OCI-LY1 (cell line): ENCODE results near the gene MAD1L1.
A peak's percentile ranks its signal among the peaks of the same experiment; 100 is the strongest.

Source experiments
- H2AFZ ChIP-seq: fragments of 200-600 bp; sonication (generic), shearing (Covaris generic); 2 replicates; pipeline ENCODE4 v1.6.0; 2014; ENCODE audit warnings: antibody characterized with exemption, mild to moderate bottlenecking, low read length
- H3F3A ChIP-seq: fragments of 200-600 bp; sonication (generic), shearing (Covaris generic); 2 replicates; pipeline ENCODE4 v1.6.0; 2014; ENCODE audit warnings: mild to moderate bottlenecking, antibody characterized with exemption, low read length, moderate library complexity; ENCODE audit not compliant: insufficient read depth
- H3K27ac ChIP-seq: fragments of 200-600 bp; sonication (generic); 2 replicates; pipeline ENCODE4 v1.5.1; 2014; ENCODE audit warnings: low read length, mixed run types, mild to moderate bottlenecking, low read depth; ENCODE audit not compliant: poor library complexity, severe bottlenecking
- H3K27me3 ChIP-seq: fragments of 200-600 bp; sonication (generic); 2 replicates; pipeline ENCODE4 v1.6.0; 2014; ENCODE audit warnings: antibody characterized with exemption, mild to moderate bottlenecking, low read length, moderate library complexity; ENCODE audit not compliant: insufficient read depth
- H3K36me3 ChIP-seq: fragments of 200-600 bp; sonication (generic); 2 replicates; pipeline ENCODE4 v1.6.1; 2014; ENCODE audit warnings: mild to moderate bottlenecking, antibody characterized with exemption, low read length, moderate library complexity, mixed read lengths; ENCODE audit not compliant: insufficient read depth
- H3K4me1 ChIP-seq: fragments of 200-600 bp; sonication (generic); 2 replicates; pipeline ENCODE4 v1.5.1; 2014; ENCODE audit warnings: mild to moderate bottlenecking, low read length, moderate library complexity; ENCODE audit not compliant: insufficient read depth, severe bottlenecking
- H3K4me2 ChIP-seq: fragments of 200-600 bp; sonication (generic), shearing (Covaris generic); 2 replicates; pipeline ENCODE4 v1.6.1; 2014; ENCODE audit warnings: low read length
- H3K4me3 ChIP-seq: fragments of 200-600 bp; sonication (generic); 2 replicates; pipeline ENCODE4 v1.5.1; 2014; ENCODE audit warnings: low read length, low read depth, mild to moderate bottlenecking, mixed read lengths; ENCODE audit not compliant: poor library complexity, severe bottlenecking
- H3K79me2 ChIP-seq: fragments of 200-600 bp; shearing (Covaris generic); 2 replicates; pipeline ENCODE4 v1.6.1; 2016; ENCODE audit warnings: mixed run types, low read length, mixed read lengths; ENCODE audit not compliant: insufficient read depth
- H3K9ac ChIP-seq: fragments of 200-600 bp; sonication (generic), shearing (Covaris generic); 2 replicates; pipeline ENCODE4 v1.6.1; 2014; ENCODE audit warnings: mild to moderate bottlenecking, low read length, mixed read lengths
- H3K9me2 ChIP-seq: fragments of 200-600 bp; sonication (generic), shearing (Covaris generic); 2 replicates; pipeline ENCODE4 v1.6.1; 2014; ENCODE audit warnings: low read depth, mild to moderate bottlenecking, low read length, mixed read lengths
- H3K9me3 ChIP-seq: fragments of 200-600 bp; shearing (Covaris generic); 2 replicates; pipeline ENCODE4 v1.6.1; 2014; ENCODE audit warnings: low read length, mixed read lengths
- H4K20me1 ChIP-seq: fragments of 200-600 bp; sonication (generic), shearing (Covaris generic); 2 replicates; pipeline ENCODE4 v1.6.0; 2016; ENCODE audit warnings: mild to moderate bottlenecking, low read length; ENCODE audit not compliant: insufficient read depth
- CTCF ChIP-seq: fragments of 200-600 bp; sonication (generic), shearing (Covaris generic); IDR thresholded peaks from 2 replicates; pipeline ENCODE4 v1.5.1; 2017; ENCODE audit warnings: mild to moderate bottlenecking, antibody characterized with exemption, low read length, moderate library complexity, mixed read lengths
- EZH2 ChIP-seq: fragments of 200-600 bp; sonication (generic), shearing (Covaris generic); IDR thresholded peaks from 2 replicates; pipeline ENCODE4 v1.8.0; 2017; ENCODE audit warnings: borderline replicate concordance, mixed run types, mild to moderate bottlenecking, antibody characterized with exemption, low read length, moderate library complexity, mixed read lengths

The MAD1L1 gene

GRCh38 chr7:1800902-1801301 is 431.8 kb downstream of the MAD1L1 start:
- H3K9me2 ChIP-seq, result no peaks in the 10 kb centered on the region
- H3K4me1 ChIP-seq, result no peaks in the 10 kb centered on the region
- no peaks in the 10 kb centered on the region for H3K36me3 ChIP-seq
- H3K4me3 ChIP-seq, result no peak overlapping the region
- H3K9me3 ChIP-seq, result no peaks in the 10 kb centered on the region
- H3F3A ChIP-seq, result no peaks in the 10 kb centered on the region
- H3K79me2 ChIP-seq, result no peaks in the 10 kb centered on the region
- no peaks in the 10 kb centered on the region; the same call in 1 of the 2 replicates for H3K27me3 ChIP-seq
- TF ChIP-seq CTCF (no peak), EZH2 (no peak)
- H4K20me1 ChIP-seq, result no peaks in the 10 kb centered on the region
- H3K4me2 ChIP-seq, result no peak overlapping the region
- no peak overlapping the region for H3K27ac ChIP-seq
- H2AFZ ChIP-seq, result no peak overlapping the region
- H3K9ac ChIP-seq, result no peak overlapping the region

- no peak overlapping the region for H3K27ac ChIP-seq
- no peaks in the 10 kb centered on the region for H3F3A ChIP-seq
- H3K4me1 ChIP-seq, result no peaks in the 10 kb centered on the region
- H3K4me2 ChIP-seq, result no peak overlapping the region
- no peaks in the 10 kb centered on the region; the same call in 1 of the 2 replicates for H3K27me3 ChIP-seq
- no peaks in the 10 kb centered on the region for H3K79me2 ChIP-seq
- no peak overlapping the region for H3K9ac ChIP-seq
- H3K9me3 ChIP-seq, result peaks cover 14% of the 10 kb centered on the region
- no peaks in the 10 kb centered on the region for H3K9me2 ChIP-seq
- H3K4me3 ChIP-seq, result no peak overlapping the region
- TF ChIP-seq EZH2 (no peak), CTCF (no peak)
- no peaks in the 10 kb centered on the region for H4K20me1 ChIP-seq
- H2AFZ ChIP-seq, result no peak overlapping the region
- no peaks in the 10 kb centered on the region for H3K36me3 ChIP-seq
Observed at GRCh38 chr7:1798191-1798590, 434.6 kb downstream of the MAD1L1 start.

DNA sequence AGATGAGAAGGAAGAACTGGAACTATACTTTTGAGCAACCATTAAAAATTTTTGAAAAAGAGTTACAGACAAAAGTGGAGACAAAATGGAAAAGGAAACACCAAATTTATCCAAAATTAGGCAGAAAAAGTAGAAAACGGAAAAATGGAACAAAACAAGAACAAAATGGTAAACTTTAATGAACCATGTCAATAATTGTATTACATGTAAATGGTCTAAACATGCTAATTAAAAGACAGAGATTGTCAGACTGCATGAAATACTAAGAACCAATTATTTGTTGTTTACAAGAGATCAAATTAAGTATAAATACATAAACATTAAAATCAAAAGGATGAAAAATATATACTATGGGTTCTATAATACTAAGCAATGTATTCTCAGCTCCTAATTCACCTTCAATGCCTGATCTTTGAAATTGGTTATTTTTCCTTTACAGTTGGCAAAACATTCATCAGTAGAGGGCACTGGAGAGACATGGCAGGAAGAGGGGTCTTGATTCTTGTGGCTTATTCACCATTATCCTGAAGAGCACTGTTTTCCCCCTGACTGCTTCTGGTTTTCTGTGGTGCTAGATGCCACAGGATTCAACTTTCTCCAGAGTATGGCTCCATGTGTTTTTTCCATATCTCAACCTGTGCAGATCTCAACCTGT is 437.7 kb downstream of the MAD1L1 start:
- Histone ChIP-seq H3K4me2 (no peak overlapping the region), H3K9ac (no peak overlapping the region), H4K20me1 (no peaks in the 10 kb centered on the region), H3F3A (no peaks in the 10 kb centered on the region), H3K79me2 (no peaks in the 10 kb centered on the region), H3K4me3 (no peak overlapping the region), H3K36me3 (no peaks in the 10 kb centered on the region), H3K27ac (no peak overlapping the region), H3K9me3 (peaks cover 14% of the 10 kb centered on the region), H2AFZ (no peak overlapping the region), H3K4me1 (no peaks in the 10 kb centered on the region), H3K9me2 (no peaks in the 10 kb centered on the region), H3K27me3 (no peaks in the 10 kb centered on the region)
- TF ChIP-seq EZH2 (no peak), CTCF (peak; percentile 42)
